Subcutaneous adipose tissue (tissue), 4 donors: Measurements from ENCODE around the gene NTM. TPM values are rescaled to one million over a fixed set of nuclear protein-coding genes. Genes with fewer than 3 reads are reported as not detected.

Experiments used
- total RNA-seq, 4 donors: library from RNA; depleted of rRNA; stranded (reverse); fragments of >200 nt; gene quantifications; one replicate each; pipeline ENCODE4 v1.1.0, GENCODE V29; 2016
- TF ChIP-seq, protein P1 (sequence below): fragments of 450-650 bp; IDR thresholded peaks from one replicate; pipeline ENCODE4 v1.5.1; 2016; ENCODE audit warnings: low read depth, mild to moderate bottlenecking, control low read depth, antibody characterized with exemption, moderate library complexity

The NTM gene
- total RNA-seq, 4 donors from 2014 or later = 1.5 to 5.7 (median 1.7) TPM

DNA sequence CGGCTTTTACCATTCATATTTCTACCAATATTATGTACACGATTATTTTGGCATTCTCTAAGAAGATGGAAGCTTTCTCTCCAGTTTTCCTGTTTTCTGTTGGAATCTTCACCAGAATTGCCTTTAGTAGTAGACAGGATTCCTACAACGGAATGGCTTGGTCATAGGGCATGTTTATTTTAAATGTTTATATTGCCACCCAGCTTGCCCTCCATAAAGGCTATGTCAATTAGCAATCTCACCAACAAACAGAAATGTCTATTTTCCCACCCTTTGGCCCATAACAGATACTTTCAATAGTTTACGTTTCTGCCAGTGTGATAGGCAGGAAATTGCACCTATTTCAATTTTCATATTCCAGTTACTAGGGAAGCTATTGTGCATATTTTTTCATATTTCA is 893.5 kb downstream of the NTM start:
- TF ChIP-seq, protein P1, sequence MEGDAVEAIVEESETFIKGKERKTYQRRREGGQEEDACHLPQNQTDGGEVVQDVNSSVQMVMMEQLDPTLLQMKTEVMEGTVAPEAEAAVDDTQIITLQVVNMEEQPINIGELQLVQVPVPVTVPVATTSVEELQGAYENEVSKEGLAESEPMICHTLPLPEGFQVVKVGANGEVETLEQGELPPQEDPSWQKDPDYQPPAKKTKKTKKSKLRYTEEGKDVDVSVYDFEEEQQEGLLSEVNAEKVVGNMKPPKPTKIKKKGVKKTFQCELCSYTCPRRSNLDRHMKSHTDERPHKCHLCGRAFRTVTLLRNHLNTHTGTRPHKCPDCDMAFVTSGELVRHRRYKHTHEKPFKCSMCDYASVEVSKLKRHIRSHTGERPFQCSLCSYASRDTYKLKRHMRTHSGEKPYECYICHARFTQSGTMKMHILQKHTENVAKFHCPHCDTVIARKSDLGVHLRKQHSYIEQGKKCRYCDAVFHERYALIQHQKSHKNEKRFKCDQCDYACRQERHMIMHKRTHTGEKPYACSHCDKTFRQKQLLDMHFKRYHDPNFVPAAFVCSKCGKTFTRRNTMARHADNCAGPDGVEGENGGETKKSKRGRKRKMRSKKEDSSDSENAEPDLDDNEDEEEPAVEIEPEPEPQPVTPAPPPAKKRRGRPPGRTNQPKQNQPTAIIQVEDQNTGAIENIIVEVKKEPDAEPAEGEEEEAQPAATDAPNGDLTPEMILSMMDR = no peak

DNA sequence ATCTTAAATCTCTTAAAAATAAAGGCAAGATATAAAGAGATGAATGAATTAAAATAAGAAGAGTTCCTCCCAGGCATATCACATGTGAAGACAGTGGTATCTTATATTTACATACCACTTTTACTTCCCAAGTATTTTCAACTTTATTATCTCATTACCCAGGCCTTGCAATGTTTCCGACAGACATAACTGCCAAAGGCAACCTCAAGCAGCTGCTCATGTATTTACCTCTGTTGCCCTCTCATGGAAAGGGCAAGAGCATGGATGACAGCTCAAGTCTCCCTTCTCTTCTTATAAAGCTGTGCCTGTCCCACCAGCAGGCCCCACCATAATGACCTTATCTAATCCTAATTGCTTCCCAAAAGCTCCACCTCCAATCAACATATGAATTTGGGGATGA is 894.2 kb downstream of the NTM start:
- TF ChIP-seq, protein P1 = no peak

DNA sequence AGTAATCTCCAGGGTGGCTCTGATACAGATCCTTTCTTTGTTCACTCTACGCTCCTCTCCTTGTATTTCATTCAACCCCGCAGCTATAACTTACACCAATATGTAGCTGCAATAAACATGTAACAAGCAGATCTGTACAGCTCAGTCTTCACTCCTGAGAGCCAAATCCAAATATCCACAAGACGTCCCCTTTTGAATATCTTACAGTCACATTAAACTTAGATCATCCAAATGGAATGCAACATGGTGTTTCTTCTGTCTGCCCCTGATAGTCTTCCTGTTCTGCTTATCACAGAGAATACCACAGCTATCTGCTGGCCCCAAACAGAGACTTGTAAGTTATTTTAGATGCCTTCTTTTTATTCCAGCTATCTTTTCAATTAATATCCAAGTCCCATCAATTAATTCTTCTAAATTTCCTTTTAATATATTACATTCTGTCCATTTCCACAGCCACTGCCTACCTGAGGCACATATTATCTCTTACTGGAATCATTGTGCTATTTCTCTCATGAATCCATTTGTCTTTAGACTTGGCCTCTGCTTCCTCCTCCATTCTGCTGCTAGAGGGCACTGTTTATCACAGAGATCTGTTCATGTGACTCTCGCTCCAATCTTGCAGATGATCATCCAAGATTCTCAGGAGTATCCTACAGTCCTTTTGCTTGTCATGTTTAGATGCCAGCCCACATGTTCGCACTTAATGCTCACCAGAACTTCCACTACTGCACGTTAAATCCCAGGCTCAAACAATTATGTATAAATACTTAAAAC is 908.6 kb downstream of the NTM start:
- TF ChIP-seq, protein P1 = no peak

DNA sequence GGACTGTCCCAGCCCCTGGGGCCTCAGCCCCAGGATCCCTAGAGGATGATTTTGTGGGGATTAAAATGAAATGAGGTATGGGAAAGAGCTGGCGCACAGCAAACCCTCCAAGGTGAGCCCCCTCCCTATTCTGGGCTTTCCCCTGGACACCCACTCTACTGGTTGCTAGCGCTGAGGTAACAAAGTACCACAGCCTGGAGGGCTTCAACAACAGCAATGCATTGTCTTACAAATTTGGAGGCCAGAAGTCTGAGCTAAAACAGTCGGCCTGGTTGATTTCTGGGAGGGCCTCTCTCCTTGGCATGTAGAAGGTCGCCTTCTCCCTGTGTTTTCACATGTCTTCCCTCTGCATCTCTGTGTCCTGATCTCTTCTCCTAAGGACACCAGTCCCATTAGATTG is 913.6 kb downstream of the NTM start:
- TF ChIP-seq, protein P1 = no peak

DNA sequence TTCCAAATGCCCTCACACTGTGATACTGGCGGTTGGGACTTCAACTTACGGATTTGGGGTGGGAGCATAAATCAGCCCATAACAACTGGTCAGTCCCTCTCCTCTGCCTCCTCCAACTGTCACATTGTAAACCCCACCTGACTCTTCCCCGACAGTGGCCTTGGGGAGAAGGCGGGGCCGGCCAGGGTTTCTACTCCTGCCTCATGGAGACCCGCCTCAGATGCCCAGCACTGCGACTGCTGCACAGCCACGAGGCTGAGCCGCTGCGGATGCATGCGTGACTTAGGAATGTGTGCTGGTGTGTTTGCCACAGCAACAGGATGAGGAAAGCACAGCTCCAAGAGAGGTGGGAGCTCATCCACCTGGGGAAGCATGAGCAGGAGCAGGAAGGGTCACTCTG is 914.2 kb downstream of the NTM start:
- TF ChIP-seq, protein P1 = no peak

DNA sequence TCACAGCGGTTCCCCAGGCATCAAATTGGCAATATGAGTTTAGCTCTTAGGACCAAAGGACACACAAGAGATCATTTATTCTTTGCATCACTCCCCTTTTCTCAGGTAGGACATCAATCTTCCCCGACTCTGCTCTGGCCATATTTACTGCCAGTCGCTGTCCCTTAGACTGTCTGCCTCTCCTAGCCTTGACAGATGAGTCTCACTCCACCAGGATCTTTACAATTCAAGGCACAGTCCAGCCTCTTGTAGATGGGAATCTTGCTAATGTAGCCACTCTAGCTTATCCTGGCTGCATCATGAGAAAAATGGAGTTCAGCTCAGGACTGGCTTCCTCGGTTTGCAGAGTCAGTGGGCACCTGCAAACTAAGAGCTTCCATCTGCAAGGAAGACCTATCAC is 915.2 kb downstream of the NTM start:
- TF ChIP-seq, protein P1 = no peak

DNA sequence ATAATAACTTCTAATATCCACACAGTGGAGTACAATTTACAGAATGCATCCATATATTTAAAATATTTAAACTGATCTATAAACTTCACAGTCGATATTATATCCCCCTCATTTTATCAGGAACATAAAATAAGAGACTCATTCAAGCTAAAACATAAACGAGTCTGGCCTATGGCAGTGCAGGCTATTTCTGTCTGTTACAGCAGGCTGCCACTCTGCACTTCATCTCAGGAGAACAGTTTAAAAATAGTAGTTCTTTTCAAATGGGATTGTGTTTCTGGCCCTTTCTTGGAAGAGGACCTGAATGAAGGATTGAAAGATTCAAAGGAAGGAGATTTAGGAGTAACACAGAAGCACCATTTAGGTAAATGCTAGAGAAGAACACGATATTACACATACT is 915.7 kb downstream of the NTM start:
- TF ChIP-seq, protein P1 = no peak
